K562 (cell line): ENCODE results near the gene AIFM3. TPM values are rescaled to one million over a fixed set of nuclear protein-coding genes. Genes with fewer than 3 reads are reported as not detected.

Experiments used
- ATAC-seq: fragments of 200-7000 bp; cut with Tn5 transposase; 3 replicates; pipeline ENCODE4 v1.9.1; 2020; ENCODE audit warnings: moderate library complexity
- BruUV-seq: library from RNA; stranded (reverse); fragments of 400-500 nt; replicated peaks from 2 replicates; lab custom pipeline; 2021; lab: Mats Ljungman, UMichigan
- CTCF ChIA-PET: fragments of 300-600 bp; formaldehyde crosslinking; extraction: SDS; loops from one replicate; lab custom pipeline; 2021; ENCODE audit warnings: low intra/inter-chr PET ratio; lab: Yijun Ruan, JAX
- POLR2A ChIA-PET: fragments of 300-600, 350-650 bp; sonication (Branson Sonifier 250); formaldehyde crosslinking; extraction: SDS; loops from one replicate; lab custom pipeline; 2021; ENCODE audit warnings: antibody characterized with exemption, inconsistent platforms; lab: Yijun Ruan, JAX
- DNase-seq, 4 experiments: peaks; one replicate each; pipeline versions ENCODE4 v3.0.0 to v3.0.0-alpha.2; 2011 to 2018; ENCODE audit warnings: low spot score in 3 of 4, mixed read lengths in 3 of 4; ENCODE audit errors: extremely low read depth in 1 of 4
- FAIRE-seq: peaks from 2 replicates; lab custom pipeline; 2011; peaks lifted over from hg19 to GRCh38; lab: Jason Lieb, UNC
- H2AFZ ChIP-seq: 2 replicates; pipeline ENCODE4 v1.6.0; 2011; ENCODE audit warnings: low read depth, low read length, control low read depth, inconsistent platforms
- H3K27ac ChIP-seq: fragments of 200-600 bp; 3 replicates; pipeline ENCODE4 v1.8.0; 2011; ENCODE audit warnings: low read depth, mild to moderate bottlenecking, control low read depth, inconsistent platforms, low read length, moderate library complexity, mixed read lengths; ENCODE audit errors: extremely low read depth
- H3K27me3 ChIP-seq, 2 experiments: fragments of 300-600 bp in 1 of 2; 2 replicates in 1 of 2; 3 replicates in 1 of 2; pipeline versions ENCODE4 v1.6.0 to v1.8.0; 2011; ENCODE audit warnings: inconsistent platforms in 2 of 2, low read length in 2 of 2, mild to moderate bottlenecking in 1 of 2, mixed read lengths in 1 of 2, moderate library complexity in 1 of 2; ENCODE audit not compliant: control insufficient read depth in 2 of 2, insufficient read depth in 2 of 2
- H3K36me3 ChIP-seq: fragments of 300-600 bp; 3 replicates; pipeline ENCODE4 v1.8.0; 2011; ENCODE audit warnings: mild to moderate bottlenecking, low read length, inconsistent platforms; ENCODE audit not compliant: control insufficient read depth, insufficient read depth
- H3K4me1 ChIP-seq, 2 experiments: fragments of 200-600 bp in 1 of 2; replicated peaks in 1 of 2; 2 replicates in 1 of 2; 3 replicates in 1 of 2; pipeline versions ENCODE4 v1.5.1 to v1.8.0; 2011; ENCODE audit warnings: inconsistent platforms in 2 of 2, low read length in 2 of 2, mild to moderate bottlenecking in 1 of 2, mixed read lengths in 1 of 2, moderate library complexity in 1 of 2; ENCODE audit not compliant: control insufficient read depth in 2 of 2, insufficient read depth in 2 of 2
- H3K4me2 ChIP-seq: 2 replicates; pipeline ENCODE4 v1.6.1; 2011; ENCODE audit warnings: low read length, control low read depth, inconsistent platforms, mixed read lengths; ENCODE audit not compliant: insufficient read depth
- H3K4me3 ChIP-seq: fragments of 200-600 bp; sonication (generic), shearing (Covaris generic); 2 replicates; pipeline ENCODE4 v1.5.1; 2016; ENCODE audit warnings: control low read depth, inconsistent platforms
- H3K79me2 ChIP-seq: fragments of 200-600 bp; 3 replicates; pipeline ENCODE4 v1.8.0; 2011; ENCODE audit warnings: low read length, inconsistent platforms; ENCODE audit not compliant: control insufficient read depth, insufficient read depth
- H3K9ac ChIP-seq, 2 experiments: 2 replicates each; pipeline versions ENCODE4 v1.6.0 to v1.6.1; 2011; ENCODE audit warnings: low read depth in 2 of 2, low read length in 2 of 2, control low read depth in 1 of 2, inconsistent platforms in 1 of 2, mild to moderate bottlenecking in 1 of 2, mixed read lengths in 1 of 2; ENCODE audit not compliant: insufficient read depth in 1 of 2
- H3K9me1 ChIP-seq: one replicate; pipeline ENCODE4 v1.6.0; 2011; ENCODE audit warnings: inconsistent platforms, mild to moderate bottlenecking, low read length, moderate library complexity; ENCODE audit not compliant: control insufficient read depth, insufficient read depth
- H3K9me3 ChIP-seq: replicated peaks from 2 replicates; pipeline ENCODE4 v1.5.1; 2011; ENCODE audit warnings: low read depth, low read length, inconsistent platforms; ENCODE audit not compliant: control insufficient read depth, insufficient read depth
- H4K20me1 ChIP-seq: replicated peaks from 2 replicates; pipeline ENCODE4 v1.6.1; 2011; ENCODE audit warnings: low read length, inconsistent platforms, mixed read lengths; ENCODE audit not compliant: control insufficient read depth, insufficient read depth
- CREB1 ChIP-seq, 2 experiments: sonication (generic) in 1 of 2; formaldehyde crosslinking in 1 of 2; IDR thresholded peaks; 2 replicates each; pipeline versions ENCODE4 v1.6.1 to v1.8.0; 2012 to 2022; ENCODE audit warnings: inconsistent platforms in 1 of 2, mild to moderate bottlenecking in 1 of 2, missing genetic modification reagents in 1 of 2, moderate library complexity in 1 of 2
- GTF2A2 ChIP-seq: IDR thresholded peaks from 2 replicates; pipeline ENCODE4 v1.6.1; 2016; ENCODE audit warnings: mild to moderate bottlenecking, missing genetic modification characterization, missing compliant biosample characterization
- HLTF ChIP-seq: fragments of 450-650 bp; IDR thresholded peaks from 2 replicates; pipeline ENCODE4 v1.6.1; 2016
- KLF10 ChIP-seq: fragments of 250-450 bp; sonication (Bioruptor Pico); IDR thresholded peaks from 2 replicates; pipeline ENCODE4 v1.6.1; 2021; ENCODE audit warnings: matching md5 sums
- KLF13 ChIP-seq: fragments of 450-650 bp; IDR thresholded peaks from 2 replicates; pipeline ENCODE4 v1.6.1; 2016; ENCODE audit warnings: missing genetic modification characterization, low read depth, mild to moderate bottlenecking, missing compliant biosample characterization, moderate library complexity, borderline replicate concordance
- MAX ChIP-seq: sonication (generic); formaldehyde crosslinking; IDR thresholded peaks from 2 replicates; pipeline ENCODE4 v1.9.0; 2022; ENCODE audit warnings: mild to moderate bottlenecking, missing genetic modification reagents
- MED1 ChIP-seq: sonication (generic); formaldehyde crosslinking; IDR thresholded peaks from 2 replicates; pipeline ENCODE4 v1.8.1; 2023; ENCODE audit warnings: missing genetic modification reagents, borderline replicate concordance
- STAG1 ChIP-seq: sonication (generic); formaldehyde crosslinking; IDR thresholded peaks from 2 replicates; pipeline ENCODE4 v1.5.0; 2020; ENCODE audit warnings: missing genetic modification reagents, borderline replicate concordance
- TAL1 ChIP-seq: fragments of 450-650 bp; IDR thresholded peaks from 2 replicates; pipeline ENCODE4 v1.6.1; 2016; ENCODE audit warnings: mild to moderate bottlenecking
- TEAD1 ChIP-seq, 2 experiments: fragments of 450-650 bp in 1 of 2; sonication (generic) in 1 of 2; formaldehyde crosslinking; IDR thresholded peaks; 2 replicates each; pipeline versions ENCODE4 v1.4.0 to v1.8.0; 2020 to 2022; ENCODE audit warnings: mild to moderate bottlenecking in 2 of 2, missing genetic modification reagents in 1 of 2
- TFAP4 ChIP-seq: sonication (generic); formaldehyde crosslinking; IDR thresholded peaks from 2 replicates; pipeline ENCODE4 v1.8.0; 2022; ENCODE audit warnings: missing genetic modification reagents, mild to moderate bottlenecking, moderate library complexity, borderline replicate concordance
- ZNF175 ChIP-seq: fragments of 200-800 bp; sonication (Bioruptor generic); IDR thresholded peaks from 2 replicates; pipeline ENCODE4 v1.6.1; 2016; ENCODE audit warnings: low read depth, mild to moderate bottlenecking, missing genetic modification characterization, missing compliant biosample characterization
- ZNF644 ChIP-seq: fragments of 200-800 bp; sonication (Bioruptor generic); IDR thresholded peaks from 2 replicates; pipeline ENCODE4 v1.6.1; 2016; ENCODE audit warnings: low read depth, missing genetic modification characterization, missing compliant biosample characterization
- WGBS: fragments of 100-300 bp; shearing (Covaris generic); methylation state at CpG from one replicate; pipeline ENCODE4 v1.1.6; 2016; ENCODE audit warnings: low coverage, mixed read lengths; ENCODE audit not compliant: insufficient coverage; ENCODE audit errors: missing lambda C conversion rate; 5-methylcytosine and 5-hydroxymethylcytosine counted together
- in situ Hi-C: fragments of 300-500 bp; cut with MboI; formaldehyde crosslinking; loops from 4 replicates; pipeline ENCODE4 v1.15.0; 2018; ENCODE audit warnings: inconsistent platforms, mixed read lengths
- intact Hi-C: fragments of 100-400 bp; cut with micrococcal nuclease; formaldehyde crosslinking; loops from 2 replicates; pipeline ENCODE4 v1.14.2; 2022
- polyA plus RNA-seq, 8 experiments: library from polyadenylated mRNA; depleted of rRNA in 4 of 8; stranded (reverse) in 5 of 8; unstranded in 3 of 8; fragments of >200 nt; fragmentation: Nextera tagmentation in 2 of 8; fragmentation: Illumina TruSeq in 1 of 8; extraction: Ambion mirVana in 2 of 8; extraction: Trizol in 1 of 8; gene quantifications; 2 replicates each; pipeline versions ENCODE4 v1.2.1 to v1.2.3, GENCODE V29; 2011 to 2014; ENCODE audit warnings: inconsistent platforms in 1 of 8, missing spikeins in 1 of 8
- total RNA-seq, 7 experiments: library from RNA; depleted of rRNA in 6 of 7; stranded (reverse); fragments of >200 nt in 6 of 7; fragmentation: Illumina TruSeq in 2 of 7; extraction: Trizol in 2 of 7; gene quantifications; 2 replicates each; pipeline versions ENCODE4 v1.2.1 to v1.2.3, GENCODE V29; 2011 to 2021; ENCODE audit warnings: low replicate concordance in 1 of 7
- TF ChIP-seq, protein P1 (sequence below): sonication (generic); IDR thresholded peaks from 2 replicates; pipeline ENCODE4 v1.6.1; 2016
- TF ChIP-seq, protein P2 (sequence below): fragments of 250-450 bp; sonication (Bioruptor Pico); IDR thresholded peaks from 2 replicates; pipeline ENCODE4 v1.9.0; 2021; ENCODE audit warnings: mild to moderate bottlenecking, inconsistent platforms

The AIFM3 gene
- total and polyA plus RNA-seq, 9 of the 15 experiments (the other 6 are each of a cell fraction or from before 2014, with no cell fraction given) = 0.03 to 0.20 (median 0.07) TPM; not detected in 1

- ChIA-PET CTCF (interaction anchor here (0.6 to 2.2 kb wide), 4 partner anchors 77 to 1121 kb away, joined by 3 to 7 read pairs (median 5); no protein-coding TSS in a partner anchor), POLR2A (interaction anchor here (0.8 to 64.4 kb wide), 8 partner anchors 9 to 157 kb away, joined by 3 to 1556 read pairs (median 4); partner anchors contain the start of gene CRKL)
- FAIRE-seq (no peak), DNase-seq (no peak), ATAC-seq (no peak)
- no peaks in the 10 kb centered on the region for H3K79me2 ChIP-seq
- BruUV-seq = no TSS peak
- H3K36me3 ChIP-seq = no peaks in the 10 kb centered on the region
- H3K9me3 ChIP-seq = no peaks in the 10 kb centered on the region
- peak overlapping the region in 1 of 2 experiments; percentile 61; a peak in 1 of 4 replicates for H3K9ac ChIP-seq
- H3K9me1 ChIP-seq = no peaks in the 10 kb centered on the region
- H2AFZ ChIP-seq = no peak overlapping the region
- WGBS = 44% methylated on average over 6 of the region's 6 CpGs
- no peak overlapping the region for H3K4me3 ChIP-seq
- in situ Hi-C loops = loop anchor here (25.0 kb wide), 1 partner anchor 175 kb away; no protein-coding TSS in a partner anchor
- peaks cover 0 to 36% of the 10 kb centered on the region in 2 experiments; a peak in 2 of 5 replicates for H3K4me1 ChIP-seq
- no peak overlapping the region for H3K4me2 ChIP-seq
- intact Hi-C loops = loop anchor here (1.0 to 5.0 kb wide), 9 partner anchors 20 to 185 kb away; partner anchors contain the start of gene LRRC74B
- no peak overlapping the region for H3K27ac ChIP-seq
- peaks cover 42% of the 10 kb centered on the region for H4K20me1 ChIP-seq
- peaks cover 11 to 38% of the 10 kb centered on the region in 2 experiments; a peak in 4 of 5 replicates for H3K27me3 ChIP-seq
- TF ChIP-seq GTF2A2 (tag) = 0 out of 2 replicates have a peak, but pooled peaks have one; percentile 46
- no peak for TF ChIP-seq KLF13 (tag)
- 0 out of 2 replicates have a peak, but pooled peaks have one; percentile 9 for TF ChIP-seq MAX
- no peak for TF ChIP-seq ZNF644 (tag)
- TF ChIP-seq TAL1 = no peak
- no peak for TF ChIP-seq HLTF
- peak in 1 of 2 experiments; percentile 13; a peak in 1 of 4 replicates for TF ChIP-seq TEAD1 (CRISPR knock-in tag; IDR thresholded peaks at IDR 0.05)
- no peak for TF ChIP-seq CREB1 (IDR thresholded peaks at IDR 0.05)
- TF ChIP-seq CREB1 (CRISPR knock-in tag; IDR thresholded peaks at IDR 0.05) = 0 out of 2 replicates have a peak, but pooled peaks have one; percentile 21
- TF ChIP-seq MED1 = peak; percentile 88; the same call in 1 of the 2 replicates
- 0 out of 2 replicates have a peak, but pooled peaks have one; percentile 12 for TF ChIP-seq TFAP4 (CRISPR knock-in tag)
- TF ChIP-seq, protein P1, sequence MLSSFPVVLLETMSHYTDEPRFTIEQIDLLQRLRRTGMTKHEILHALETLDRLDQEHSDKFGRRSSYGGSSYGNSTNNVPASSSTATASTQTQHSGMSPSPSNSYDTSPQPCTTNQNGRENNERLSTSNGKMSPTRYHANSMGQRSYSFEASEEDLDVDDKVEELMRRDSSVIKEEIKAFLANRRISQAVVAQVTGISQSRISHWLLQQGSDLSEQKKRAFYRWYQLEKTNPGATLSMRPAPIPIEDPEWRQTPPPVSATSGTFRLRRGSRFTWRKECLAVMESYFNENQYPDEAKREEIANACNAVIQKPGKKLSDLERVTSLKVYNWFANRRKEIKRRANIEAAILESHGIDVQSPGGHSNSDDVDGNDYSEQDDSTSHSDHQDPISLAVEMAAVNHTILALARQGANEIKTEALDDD = no peak
- TF ChIP-seq, protein P2, sequence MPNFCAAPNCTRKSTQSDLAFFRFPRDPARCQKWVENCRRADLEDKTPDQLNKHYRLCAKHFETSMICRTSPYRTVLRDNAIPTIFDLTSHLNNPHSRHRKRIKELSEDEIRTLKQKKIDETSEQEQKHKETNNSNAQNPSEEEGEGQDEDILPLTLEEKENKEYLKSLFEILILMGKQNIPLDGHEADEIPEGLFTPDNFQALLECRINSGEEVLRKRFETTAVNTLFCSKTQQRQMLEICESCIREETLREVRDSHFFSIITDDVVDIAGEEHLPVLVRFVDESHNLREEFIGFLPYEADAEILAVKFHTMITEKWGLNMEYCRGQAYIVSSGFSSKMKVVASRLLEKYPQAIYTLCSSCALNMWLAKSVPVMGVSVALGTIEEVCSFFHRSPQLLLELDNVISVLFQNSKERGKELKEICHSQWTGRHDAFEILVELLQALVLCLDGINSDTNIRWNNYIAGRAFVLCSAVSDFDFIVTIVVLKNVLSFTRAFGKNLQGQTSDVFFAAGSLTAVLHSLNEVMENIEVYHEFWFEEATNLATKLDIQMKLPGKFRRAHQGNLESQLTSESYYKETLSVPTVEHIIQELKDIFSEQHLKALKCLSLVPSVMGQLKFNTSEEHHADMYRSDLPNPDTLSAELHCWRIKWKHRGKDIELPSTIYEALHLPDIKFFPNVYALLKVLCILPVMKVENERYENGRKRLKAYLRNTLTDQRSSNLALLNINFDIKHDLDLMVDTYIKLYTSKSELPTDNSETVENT = peak; percentile 45; the same call in 1 of the 2 replicates
- no peak for TF ChIP-seq KLF10
- TF ChIP-seq STAG1 (CRISPR knock-in tag) = peak; percentile 28; the same call in 1 of the 2 replicates
- no peak for TF ChIP-seq ZNF175
These were observed 4.5 kb upstream of the AIFM3 start for GRCh38 chr22:20962491-20962945.
